NK-92 (cell line): ENCODE results near the gene H1-8.

ENCODE experiments used
- DNase-seq: peaks from one replicate; lab custom pipeline; 2025; ENCODE audit not compliant: unreplicated experiment; lab: John Stamatoyannopoulos, UW

The H1-8 gene

DNA sequence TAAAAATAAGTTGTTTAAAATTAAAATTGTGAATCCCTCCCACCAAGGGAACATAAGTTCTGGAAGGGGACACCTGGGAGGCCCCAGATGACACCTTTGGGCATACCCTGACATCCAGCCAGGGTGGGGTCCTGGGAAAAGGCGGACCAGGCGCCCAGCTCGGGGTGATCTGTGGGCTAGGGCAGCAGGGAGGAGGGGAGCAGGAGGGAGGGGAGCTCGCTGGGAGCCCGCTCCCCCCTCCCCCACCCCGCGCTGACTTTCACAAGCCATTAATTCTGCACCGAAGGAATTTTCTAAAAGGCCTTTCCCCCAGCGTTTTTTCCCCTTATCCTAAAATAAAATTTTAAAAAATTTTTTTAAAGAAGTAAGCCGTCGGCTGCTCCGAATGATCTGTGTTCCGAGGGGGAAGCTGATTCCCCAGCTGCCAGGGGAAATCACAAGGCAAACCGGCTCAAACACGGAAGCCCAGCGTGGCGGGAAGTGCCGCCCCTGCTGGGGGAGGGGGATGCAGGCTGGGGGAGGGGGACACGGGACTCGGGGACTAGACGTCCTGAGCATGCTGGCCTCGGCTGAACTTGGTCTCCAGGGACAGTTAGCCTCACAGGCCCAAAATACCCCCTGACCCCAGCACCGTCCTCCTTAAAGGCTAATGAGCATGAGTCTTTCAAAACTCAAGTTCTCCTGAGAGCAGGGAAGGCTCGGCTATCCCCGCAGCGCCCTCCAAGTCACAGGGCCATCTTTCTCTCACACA is 49.6 kb downstream of the H1-8 start:
- no peak for DNase-seq

DNA sequence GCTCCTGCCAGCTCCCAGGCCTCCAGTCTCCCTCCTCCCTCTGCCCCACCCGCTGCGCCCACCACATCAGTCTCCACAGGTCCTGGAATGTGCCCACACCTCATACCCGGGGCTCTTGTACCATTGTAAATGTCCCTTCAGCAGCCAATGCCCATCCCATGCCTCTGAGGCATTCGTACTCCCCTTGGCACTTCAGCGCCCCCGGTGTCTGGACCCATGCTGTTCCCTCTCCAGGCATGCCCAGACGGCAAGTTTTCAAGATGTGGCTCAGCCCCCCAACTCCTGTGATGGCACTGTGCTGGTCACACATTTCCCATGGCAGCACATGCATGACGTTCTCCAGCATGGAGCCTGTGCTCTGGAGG is 50.2 kb downstream of the H1-8 start:
- DNase-seq: no peak

GRCh38 chr3:129593595-129594339 is 50.8 kb downstream of the H1-8 start:
- no peak for DNase-seq

- no peak for DNase-seq
These were observed 51.4 kb downstream of the H1-8 start for GRCh38 chr3:129594409-129594808.

GRCh38 chr3:129594907-129595390 is 52.0 kb downstream of the H1-8 start:
- DNase-seq: no peak

GRCh38 chr3:129595544-129596193 is 52.7 kb downstream of the H1-8 start:
- no peak for DNase-seq

- DNase-seq: no peak
These were observed 53.5 kb downstream of the H1-8 start for GRCh38 chr3:129596194-129597086.

- no peak for DNase-seq
These were observed 54.4 kb downstream of the H1-8 start for GRCh38 chr3:129597087-129597999.

DNA sequence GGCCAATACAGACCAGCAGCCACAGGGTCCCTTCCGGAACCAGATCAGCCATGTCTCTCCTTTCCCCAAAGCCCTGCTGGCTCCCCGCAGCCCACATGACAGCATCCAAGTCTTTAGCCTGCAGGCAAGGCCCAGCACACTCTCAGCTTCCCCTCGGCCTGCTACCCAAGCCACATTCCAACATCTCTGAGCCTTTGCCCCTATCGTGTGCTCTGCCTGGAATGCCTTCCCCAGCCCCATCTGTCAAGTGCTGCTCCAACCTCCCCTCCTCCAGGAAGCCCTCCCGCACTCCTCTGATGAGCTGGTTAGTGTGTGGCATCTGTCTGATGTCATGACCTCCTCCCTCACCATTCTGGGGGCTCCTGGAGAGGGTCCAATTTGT is 55.0 kb downstream of the H1-8 start:
- DNase-seq: no peak

- DNase-seq: no peak
These were observed 55.5 kb downstream of the H1-8 start for GRCh38 chr3:129598484-129598883.

DNA sequence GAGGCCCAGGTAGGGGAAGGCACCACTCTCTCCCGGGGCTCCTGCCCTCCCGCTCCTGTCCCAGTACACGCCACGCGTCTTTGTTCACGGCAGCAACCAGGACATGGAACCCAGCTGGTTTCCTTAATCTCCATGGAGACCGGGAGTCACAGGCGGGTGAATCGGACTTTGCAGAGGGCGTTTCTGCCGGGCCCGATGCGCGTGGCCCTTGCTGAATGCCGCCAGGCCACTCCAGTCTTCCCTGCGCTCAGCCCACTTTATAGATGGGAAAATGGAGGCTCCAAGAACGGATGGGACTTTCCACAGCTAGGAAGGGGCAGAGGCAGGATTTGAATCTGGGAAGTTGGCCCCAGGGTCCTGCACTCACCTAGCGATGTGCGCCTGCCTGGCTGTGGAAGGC is 56.1 kb downstream of the H1-8 start:
- DNase-seq: no peak

- DNase-seq: no peak
These were observed 56.6 kb downstream of the H1-8 start for GRCh38 chr3:129599607-129600006.

DNA sequence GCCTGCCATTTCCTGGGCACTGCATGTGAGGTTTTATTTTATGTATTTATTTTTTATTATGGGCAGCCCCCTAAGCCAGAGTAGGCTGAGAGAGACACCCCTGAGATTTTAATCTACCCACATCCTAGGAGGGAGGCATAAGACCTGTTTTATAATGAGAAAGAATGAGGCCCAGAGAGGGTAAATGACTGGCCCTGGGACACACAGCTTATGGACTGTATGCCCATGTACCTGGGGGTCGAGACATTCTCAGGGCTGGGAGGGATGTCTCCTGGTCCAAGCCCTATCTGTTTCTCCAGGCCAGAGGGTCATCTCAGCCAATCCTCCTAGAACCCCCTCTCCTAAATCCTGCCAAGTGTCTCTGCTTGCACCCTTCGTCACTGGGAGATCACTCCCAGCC is 57.4 kb downstream of the H1-8 start:
- no peak for DNase-seq
